Upper lobe of right lung (tissue), 1 donor: ENCODE measurements around the gene PAPPA2. TPM values are rescaled to one million over a fixed set of nuclear protein-coding genes. Genes with fewer than 3 reads are reported as not detected.
"Not testable (repeated sequence)": the region's sequence is repeated elsewhere in the genome, so short reads cannot be mapped to it uniquely, and the experiment has no call there.

Experiments
- ATAC-seq: fragments of 200-7000 bp; cut with Tn5 transposase; one replicate; pipeline ENCODE4 v1.9.1; 2020; ENCODE audit warnings: mild to moderate bottlenecking, moderate library complexity
- DNase-seq: peaks from one replicate; pipeline ENCODE4 v3.0.0-alpha.2; 2020
- H3K27ac ChIP-seq: fragments of 200-600 bp; one replicate; pipeline ENCODE4 v1.8.0; 2022
- H3K27me3 ChIP-seq: fragments of 200-600 bp; one replicate; pipeline ENCODE4 v1.8.0; 2022; ENCODE audit warnings: mild to moderate bottlenecking
- H3K36me3 ChIP-seq: fragments of 200-600 bp; one replicate; pipeline ENCODE4 v1.8.0; 2022
- H3K4me1 ChIP-seq: fragments of 200-600 bp; one replicate; pipeline ENCODE4 v1.8.0; 2022
- H3K4me3 ChIP-seq: fragments of 200-600 bp; one replicate; pipeline ENCODE4 v1.8.0; 2022; ENCODE audit warnings: mild to moderate bottlenecking
- H3K9me3 ChIP-seq: fragments of 200-600 bp; one replicate; pipeline ENCODE4 v1.8.0; 2022
- intact Hi-C: fragments of 100-400 bp; cut with DNase I; formaldehyde crosslinking; loops from one replicate; pipeline ENCODE4 v1.11.0; 2022
- total RNA-seq: library from RNA; stranded (reverse); fragmentation: NEBNext Ultra II Directional; extraction: Animal tissue kit (Norgen Biotek cat#: 25700); gene quantifications from one replicate; pipeline ENCODE4 v1.2.1, GENCODE V29; 2021
- TF ChIP-seq, protein P1 (sequence below): fragments of 200-600 bp; IDR thresholded peaks from one replicate; pipeline ENCODE4 v1.8.0; 2022; ENCODE audit warnings: antibody characterized with exemption
- donor health status: DM: no; HTN: yes; CAD: no; lungs with severe emphysema.

Gene PAPPA2
- total RNA-seq, 1 donor from 2014 or later: 0.17 TPM

DNA sequence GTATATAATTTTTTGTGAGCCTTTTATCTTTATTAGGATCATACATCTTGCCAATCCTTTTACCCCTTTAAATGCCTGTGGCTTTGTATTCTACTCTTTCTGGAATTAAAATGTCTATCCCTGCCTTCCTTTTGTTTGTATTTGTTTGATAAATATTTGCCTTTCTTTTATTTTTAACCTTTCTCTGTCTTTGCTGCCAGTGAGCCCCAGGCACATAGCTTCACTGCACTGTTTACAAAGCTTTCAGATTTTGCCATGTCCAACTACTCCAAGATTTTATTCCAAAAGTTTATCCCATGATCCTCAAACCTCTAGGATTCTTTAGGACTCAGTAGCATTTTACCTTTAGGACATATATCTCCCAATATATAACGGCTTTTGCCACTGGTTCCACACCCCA, 281.2 kb downstream of the PAPPA2 start:
- intact Hi-C loops: no loop called here
- TF ChIP-seq, protein P1, sequence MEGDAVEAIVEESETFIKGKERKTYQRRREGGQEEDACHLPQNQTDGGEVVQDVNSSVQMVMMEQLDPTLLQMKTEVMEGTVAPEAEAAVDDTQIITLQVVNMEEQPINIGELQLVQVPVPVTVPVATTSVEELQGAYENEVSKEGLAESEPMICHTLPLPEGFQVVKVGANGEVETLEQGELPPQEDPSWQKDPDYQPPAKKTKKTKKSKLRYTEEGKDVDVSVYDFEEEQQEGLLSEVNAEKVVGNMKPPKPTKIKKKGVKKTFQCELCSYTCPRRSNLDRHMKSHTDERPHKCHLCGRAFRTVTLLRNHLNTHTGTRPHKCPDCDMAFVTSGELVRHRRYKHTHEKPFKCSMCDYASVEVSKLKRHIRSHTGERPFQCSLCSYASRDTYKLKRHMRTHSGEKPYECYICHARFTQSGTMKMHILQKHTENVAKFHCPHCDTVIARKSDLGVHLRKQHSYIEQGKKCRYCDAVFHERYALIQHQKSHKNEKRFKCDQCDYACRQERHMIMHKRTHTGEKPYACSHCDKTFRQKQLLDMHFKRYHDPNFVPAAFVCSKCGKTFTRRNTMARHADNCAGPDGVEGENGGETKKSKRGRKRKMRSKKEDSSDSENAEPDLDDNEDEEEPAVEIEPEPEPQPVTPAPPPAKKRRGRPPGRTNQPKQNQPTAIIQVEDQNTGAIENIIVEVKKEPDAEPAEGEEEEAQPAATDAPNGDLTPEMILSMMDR: no peak

DNA sequence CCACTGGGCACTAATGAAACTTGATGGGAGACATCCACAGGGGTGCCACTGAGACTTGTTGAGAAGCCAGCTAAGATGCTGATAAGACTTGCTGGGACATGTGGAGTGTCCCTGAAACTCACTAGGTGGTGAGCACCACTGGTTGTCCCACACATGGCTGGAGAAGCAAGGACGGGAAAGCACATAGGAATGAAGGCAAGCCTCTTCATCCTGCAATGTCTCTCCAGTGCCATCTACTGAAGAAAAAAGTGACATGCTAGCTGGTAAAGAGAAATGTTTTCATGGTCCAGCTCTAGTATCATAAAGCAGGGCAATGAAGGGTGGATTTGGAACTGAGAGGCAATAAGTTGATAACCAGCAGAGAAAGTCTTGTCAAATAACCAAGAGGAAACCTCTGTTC, 283.0 kb downstream of the PAPPA2 start:
- H3K27ac ChIP-seq: no peak overlapping the region
- ATAC-seq: no peak

More for the DNA sequence above, 281.2 kb downstream of the PAPPA2 start:
- ATAC-seq (no peak), DNase-seq (no peak)
- H3K4me1 ChIP-seq: no peaks in the 10 kb centered on the region
- H3K27ac ChIP-seq: no peak overlapping the region
- no peak overlapping the region for H3K4me3 ChIP-seq
- H3K9me3 ChIP-seq: no peaks in the 10 kb centered on the region
- no peaks in the 10 kb centered on the region for H3K36me3 ChIP-seq
- H3K27me3 ChIP-seq: no peaks in the 10 kb centered on the region

DNA sequence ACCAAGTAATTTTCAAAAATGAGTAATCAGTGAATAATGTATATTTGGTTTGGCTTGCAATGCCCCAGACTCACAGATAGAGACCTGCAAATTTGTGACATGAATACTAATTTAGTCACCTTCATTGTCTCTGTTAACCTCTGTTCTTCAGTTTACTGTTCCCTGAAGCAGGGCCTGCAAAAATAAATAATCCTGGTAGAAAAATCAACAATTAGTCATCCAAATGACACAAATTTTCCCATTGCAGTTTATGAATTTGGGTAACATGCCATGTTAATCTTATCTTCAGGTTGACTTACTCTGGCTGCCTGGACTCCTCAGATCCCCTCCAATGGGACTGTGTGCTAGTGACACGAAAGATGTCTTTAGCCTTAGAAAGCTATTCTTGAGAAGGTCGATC, 289.5 kb downstream of the PAPPA2 start:
- Histone ChIP-seq H3K36me3 (no peaks in the 10 kb centered on the region), H3K4me1 (no peaks in the 10 kb centered on the region)

More for the DNA sequence above, 283.0 kb downstream of the PAPPA2 start:
- H3K9me3 ChIP-seq: no peaks in the 10 kb centered on the region
- TF ChIP-seq, protein P1: no peak
- no peak overlapping the region for H3K4me3 ChIP-seq
- no peaks in the 10 kb centered on the region for H3K4me1 ChIP-seq
- no peaks in the 10 kb centered on the region for H3K36me3 ChIP-seq
- no peak for DNase-seq
- H3K27me3 ChIP-seq: no peaks in the 10 kb centered on the region
- intact Hi-C loops: no loop called here

DNA sequence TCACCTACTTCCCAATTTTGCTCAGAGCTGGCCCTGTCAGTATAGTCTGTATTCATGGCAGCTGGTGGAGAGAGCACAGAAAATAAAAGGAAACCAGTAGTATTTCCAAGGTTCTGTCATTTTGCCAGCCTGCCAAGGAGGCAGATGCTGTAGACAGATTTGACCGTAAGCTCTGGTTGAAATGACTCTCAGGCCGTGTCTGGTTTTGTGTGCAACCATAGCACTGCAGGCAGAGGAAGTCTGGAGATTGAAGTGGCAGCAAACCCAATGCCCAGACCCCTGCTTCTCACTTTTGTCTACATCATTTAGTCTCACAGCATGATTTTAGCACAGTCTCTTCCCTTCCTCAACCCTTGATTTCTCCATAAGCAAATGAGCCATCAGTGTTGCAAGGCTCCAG, 291.7 kb downstream of the PAPPA2 start:
- Histone ChIP-seq H3K27ac (no peak overlapping the region), H3K4me3 (no peak overlapping the region), H3K27me3 (no peaks in the 10 kb centered on the region), H3K9me3 (no peaks in the 10 kb centered on the region), H3K36me3 (no peaks in the 10 kb centered on the region), H3K4me1 (no peaks in the 10 kb centered on the region)
- TF ChIP-seq, protein P1: no peak
- ATAC-seq (no peak), DNase-seq (no peak)
- intact Hi-C loops: no loop called here

More for the DNA sequence above, 289.5 kb downstream of the PAPPA2 start:
- DNase-seq (no peak), ATAC-seq (no peak)
- no peaks in the 10 kb centered on the region for H3K9me3 ChIP-seq
- no peak overlapping the region for H3K4me3 ChIP-seq
- TF ChIP-seq, protein P1: no peak
- intact Hi-C loops: no loop called here
- H3K27me3 ChIP-seq: no peaks in the 10 kb centered on the region
- H3K27ac ChIP-seq: no peak overlapping the region

DNA sequence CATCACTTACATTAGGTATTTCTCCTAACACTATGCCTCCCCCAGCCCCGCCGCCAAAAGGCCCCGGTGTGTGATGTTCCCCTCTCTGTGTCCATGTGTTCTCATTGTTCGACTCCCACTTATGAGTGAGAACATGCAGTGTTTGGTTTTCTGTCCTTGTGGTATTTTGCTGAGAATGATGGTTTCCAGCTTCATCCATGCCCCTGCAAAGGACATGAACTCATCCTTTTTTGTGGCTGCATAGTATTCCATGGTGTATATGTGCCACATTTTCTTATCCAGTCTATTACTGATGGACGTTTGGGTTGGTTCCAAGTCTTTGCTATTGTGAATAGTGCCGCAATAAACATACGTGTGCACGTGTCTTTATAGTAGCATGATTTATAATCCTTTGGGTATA, 293.8 kb downstream of the PAPPA2 start:
- H3K27ac ChIP-seq, H3K9me3 ChIP-seq, DNase-seq, H3K4me1 ChIP-seq, H3K27me3 ChIP-seq, H3K4me3 ChIP-seq, intact Hi-C loops, H3K36me3 ChIP-seq, ATAC-seq: not testable (repeated sequence)

DNA sequence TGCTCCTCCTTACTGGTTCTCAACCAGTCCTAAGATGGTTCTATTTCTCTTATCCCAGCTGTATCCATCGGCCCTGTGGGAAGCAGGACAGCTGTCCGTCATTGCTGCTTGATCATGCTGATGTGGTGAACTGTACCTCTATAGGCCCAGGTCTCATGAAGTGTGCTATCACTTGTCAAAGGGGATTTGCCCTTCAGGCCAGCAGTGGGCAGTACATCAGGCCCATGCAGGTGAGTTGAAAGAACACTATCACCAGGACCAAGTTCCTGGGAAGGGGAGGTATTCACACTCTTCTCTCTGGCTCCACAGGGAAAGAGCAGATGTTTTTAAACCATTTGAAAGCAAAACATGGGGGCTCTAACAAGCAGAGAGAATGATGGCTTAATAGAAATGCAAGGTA, 302.6 kb downstream of the PAPPA2 start:
- intact Hi-C loops: no loop called here
- no peak overlapping the region for H3K27ac ChIP-seq
- TF ChIP-seq, protein P1: no peak
- ATAC-seq (no peak), DNase-seq (no peak)
- H3K36me3 ChIP-seq: no peaks in the 10 kb centered on the region
- no peaks in the 10 kb centered on the region for H3K9me3 ChIP-seq
- H3K27me3 ChIP-seq: no peaks in the 10 kb centered on the region
- no peaks in the 10 kb centered on the region for H3K4me1 ChIP-seq
- H3K4me3 ChIP-seq: no peak overlapping the region
